Stimulated activated CD8-positive, alpha-beta memory T cell treated with anti-CD3 and anti-CD28 coated beads, Interleukin-4, amount 100 ng/mL, for 24 hours (primary cell): ENCODE results near the gene STYX.

Source experiments
- DNase-seq: peaks from one replicate; pipeline ENCODE4 v3.0.0-alpha.2; 2020; ENCODE audit warnings: low read depth

The STYX gene

DNA sequence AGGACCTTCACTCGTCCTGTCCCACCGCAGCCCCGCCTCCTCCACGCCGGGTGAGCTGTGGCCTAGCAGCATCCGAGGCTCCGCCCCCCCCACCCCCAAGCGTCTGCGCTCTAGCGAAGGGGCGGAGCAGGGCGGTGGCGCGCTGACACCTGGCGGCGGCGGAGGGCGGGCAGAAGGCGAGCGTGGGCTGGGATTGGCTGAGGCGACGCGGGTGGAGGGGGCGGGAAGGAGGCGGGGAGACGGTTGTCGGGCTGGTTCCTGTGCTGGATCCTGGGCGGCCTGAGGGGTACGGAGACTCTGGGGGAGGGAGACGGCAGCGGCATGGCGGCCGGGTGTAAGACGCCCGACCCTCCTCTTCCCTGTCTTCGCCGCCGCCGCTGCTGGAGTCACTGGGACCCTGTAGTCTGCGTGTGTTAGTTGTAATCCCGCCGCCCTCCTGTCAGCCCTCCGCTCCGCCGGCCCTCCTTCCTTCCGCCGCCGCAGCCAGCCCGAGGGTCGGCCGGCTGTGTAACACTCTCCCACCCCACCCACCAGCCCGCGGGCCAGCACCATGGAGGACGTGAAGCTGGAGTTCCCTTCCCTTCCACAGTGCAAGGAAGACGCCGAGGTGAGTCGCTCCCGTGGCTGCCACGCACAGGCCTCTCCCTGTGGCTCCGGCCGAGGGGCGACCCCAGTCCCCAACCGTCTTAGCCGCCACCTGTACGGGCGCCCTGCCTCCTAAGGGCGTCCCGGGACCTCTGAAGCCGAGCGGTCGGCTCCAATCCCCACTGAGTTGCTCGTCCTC, at the start of gene STYX:
Gene STYX, plus strand, starts transcription at position 242 of the 784 bp plus-strand sequence. Its CDS starts 309 bp downstream, at position 551.
- DNase-seq: peak; percentile 98

DNA sequence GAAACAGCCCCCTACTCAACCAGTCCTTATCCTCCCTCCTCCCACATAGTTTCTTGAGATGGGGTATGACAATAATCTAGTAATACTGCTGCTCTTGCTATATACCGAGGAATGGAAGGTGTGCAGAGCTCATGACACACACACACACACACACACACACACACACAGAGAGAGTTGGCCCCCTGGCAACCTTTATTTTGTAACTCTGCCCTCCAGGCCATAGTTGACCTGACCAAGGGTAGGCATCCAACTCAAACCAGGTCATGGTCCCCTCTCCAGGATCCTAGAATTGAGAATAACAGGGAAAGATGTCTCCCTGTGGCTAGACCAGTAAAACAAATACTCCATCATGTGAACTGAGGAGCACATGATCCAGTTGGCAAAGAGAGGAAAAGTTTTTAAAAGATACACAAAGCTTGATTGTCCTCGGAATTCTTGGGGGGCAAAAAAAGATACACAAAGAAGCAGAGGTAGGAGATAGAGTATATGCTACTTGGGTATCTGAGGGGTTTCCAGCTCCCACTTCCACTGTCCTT, 45.9 kb upstream of the STYX start:
- DNase-seq: no peak

GRCh38 chr14:52686176-52686575, 43.8 kb upstream of the STYX start:
- DNase-seq: no peak

DNA sequence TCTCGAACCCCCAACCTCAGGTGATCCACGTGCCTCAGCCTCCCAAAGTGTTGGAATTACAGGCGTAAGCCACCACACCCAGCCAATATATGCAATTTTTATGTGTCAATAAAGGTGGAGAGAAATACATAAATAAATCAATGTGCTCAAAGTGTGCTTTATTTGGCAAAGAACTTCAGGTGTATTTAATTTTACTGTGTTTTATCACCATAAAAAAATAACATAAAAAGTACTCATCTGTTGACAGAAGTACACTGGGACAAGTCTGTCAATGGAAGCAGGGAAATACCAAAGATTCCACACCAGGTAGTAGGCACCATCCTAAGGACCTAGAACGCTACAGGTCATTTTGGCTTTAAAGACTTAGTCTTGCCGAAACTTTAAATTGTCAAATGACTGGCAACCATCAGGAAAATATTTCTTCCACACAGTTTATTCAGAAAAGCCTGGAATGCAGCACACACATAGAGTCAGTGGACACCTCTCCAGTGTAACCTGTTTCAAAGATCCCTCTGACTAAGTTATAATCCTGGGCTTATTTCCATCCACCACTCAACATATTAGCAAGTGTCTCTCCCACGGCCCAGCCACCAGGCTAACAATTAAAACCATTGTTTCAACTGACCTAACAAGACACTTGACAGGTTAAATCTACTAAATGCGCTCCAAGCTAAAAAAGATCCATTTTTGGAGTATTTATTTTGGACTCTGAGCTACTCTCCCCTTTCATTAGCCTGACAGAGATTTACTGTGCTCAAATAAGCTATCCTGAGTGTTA, 38.8 kb upstream of the STYX start:
- no peak for DNase-seq

GRCh38 chr14:52692248-52692962, 37.6 kb upstream of the STYX start:
- no peak for DNase-seq

- no peak for DNase-seq
These were observed 36.9 kb upstream of the STYX start for GRCh38 chr14:52693036-52693435.

DNA sequence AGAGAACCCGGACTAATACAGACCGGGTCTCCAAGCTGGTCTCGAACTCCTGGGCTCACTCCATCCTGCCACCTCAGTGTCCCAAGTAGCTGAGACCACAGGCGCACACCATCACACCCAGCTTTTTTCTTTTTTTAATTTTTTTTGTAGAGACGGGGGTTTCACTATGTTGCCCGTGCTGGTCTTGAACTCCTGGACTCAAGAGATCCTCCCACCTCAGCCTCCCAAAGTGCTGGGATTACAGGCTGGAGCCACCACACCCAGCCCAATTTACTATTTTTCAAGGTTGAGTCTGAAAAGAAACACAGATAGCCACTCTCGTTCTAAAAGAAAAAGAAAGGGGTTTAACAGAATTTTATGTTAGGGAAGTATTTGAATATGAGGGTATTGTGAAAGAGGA, 36.4 kb upstream of the STYX start:
- no peak for DNase-seq

GRCh38 chr14:52694761-52695480, 35.0 kb upstream of the STYX start:
- peak; percentile 24 for DNase-seq

DNA sequence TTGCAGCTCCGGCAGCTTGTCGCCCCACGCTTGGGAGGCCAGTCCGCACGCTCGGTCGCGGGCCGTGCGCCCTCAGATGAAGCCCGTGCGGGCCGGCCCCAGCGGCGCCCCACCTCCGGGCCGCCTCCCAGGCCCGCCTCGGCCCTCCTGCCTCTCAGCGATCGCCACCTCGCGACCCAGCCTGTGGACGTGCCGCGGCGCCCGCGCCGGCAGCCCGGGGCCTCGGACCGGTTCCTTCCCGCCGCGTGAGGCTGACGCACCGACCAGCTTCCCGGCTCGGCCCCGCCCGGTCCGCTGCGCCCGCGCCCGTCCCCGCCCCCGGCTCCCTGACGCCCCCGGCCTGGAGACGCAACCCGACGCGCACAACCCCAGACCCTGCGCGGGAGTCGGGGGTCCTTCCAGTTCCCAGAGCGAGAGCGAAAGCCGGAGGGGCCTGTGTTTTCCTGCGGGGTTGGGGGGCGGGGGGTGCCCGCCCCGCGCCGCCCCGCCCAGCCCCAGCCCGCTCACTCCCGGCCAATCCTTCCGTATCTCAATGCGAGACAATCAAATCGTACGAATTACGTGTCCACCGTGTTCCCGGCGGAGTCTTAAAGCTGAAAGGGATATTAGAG, 34.4 kb upstream of the STYX start, which contains the start of gene ERO1A:
Gene ERO1A, minus strand, starts transcription at position 78 of the 611 bp plus-strand sequence. Its CDS starts 77 bp downstream, at position 1.
- DNase-seq: peak; percentile 51

DNA sequence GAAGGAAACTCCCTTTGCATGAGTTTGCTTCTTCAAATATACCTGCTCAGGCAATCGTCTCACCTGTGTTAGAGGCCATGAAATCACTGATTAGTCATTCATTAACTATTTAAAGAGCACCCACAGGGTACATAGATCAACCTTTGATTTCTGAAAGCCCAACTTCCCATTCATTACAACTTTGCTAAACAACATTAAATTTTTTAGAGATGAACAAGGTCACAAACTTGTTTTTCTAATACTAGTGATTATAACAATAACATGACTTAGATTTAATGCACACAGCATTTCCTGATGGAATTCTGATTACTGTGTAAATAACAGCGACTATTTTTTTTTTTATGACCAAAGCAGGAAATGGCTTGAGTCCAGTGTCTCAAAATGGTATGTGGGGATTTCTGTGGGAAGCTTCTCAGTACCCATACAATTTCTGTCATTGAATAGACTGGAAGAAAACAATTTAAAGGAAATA, 29.2 kb upstream of the STYX start:
- no peak for DNase-seq

- DNase-seq: no peak
These were observed 28.7 kb upstream of the STYX start for GRCh38 chr14:52701223-52701622.

DNA sequence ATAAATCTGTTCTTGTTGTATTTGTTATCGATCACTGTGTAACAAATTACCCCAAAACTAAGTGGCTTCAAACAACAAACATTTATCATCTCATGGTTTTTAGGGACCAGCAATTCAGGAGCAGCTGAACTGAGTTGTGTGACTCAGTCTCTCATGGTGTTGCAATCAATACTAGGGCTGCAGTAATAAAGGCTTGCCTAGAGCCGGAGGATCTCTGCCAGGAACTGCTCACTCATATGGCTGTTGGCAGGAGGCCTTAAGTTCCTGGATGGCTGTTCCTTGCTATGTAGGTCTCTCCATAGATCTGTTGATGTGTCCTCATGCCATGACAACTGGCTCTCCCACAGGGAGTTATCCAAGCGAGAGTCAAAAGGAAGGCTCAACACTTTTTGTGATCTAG, 26.7 kb upstream of the STYX start:
- no peak for DNase-seq

GRCh38 chr14:52703664-52704063, 26.3 kb upstream of the STYX start:
- DNase-seq: no peak

DNA sequence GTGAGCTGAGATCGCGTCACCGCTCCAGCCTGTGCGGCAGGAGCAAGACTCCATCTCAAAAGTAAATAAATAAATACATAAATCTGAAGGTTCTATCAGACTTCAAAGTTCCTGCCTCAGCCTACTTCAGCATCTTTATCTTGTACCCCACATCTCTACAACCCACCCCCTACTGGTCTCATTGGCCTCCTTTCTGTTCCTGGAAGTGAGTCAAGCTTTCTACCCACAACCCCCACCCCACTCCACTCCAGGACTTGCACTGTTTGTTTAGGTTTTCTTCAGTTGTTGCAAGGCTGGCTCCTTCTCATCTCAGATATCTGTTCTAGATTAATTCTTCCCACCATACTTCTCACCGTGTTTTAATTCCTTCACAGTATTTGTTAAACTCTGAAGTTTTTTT, 23.7 kb upstream of the STYX start:
- DNase-seq: peak; percentile 27

DNA sequence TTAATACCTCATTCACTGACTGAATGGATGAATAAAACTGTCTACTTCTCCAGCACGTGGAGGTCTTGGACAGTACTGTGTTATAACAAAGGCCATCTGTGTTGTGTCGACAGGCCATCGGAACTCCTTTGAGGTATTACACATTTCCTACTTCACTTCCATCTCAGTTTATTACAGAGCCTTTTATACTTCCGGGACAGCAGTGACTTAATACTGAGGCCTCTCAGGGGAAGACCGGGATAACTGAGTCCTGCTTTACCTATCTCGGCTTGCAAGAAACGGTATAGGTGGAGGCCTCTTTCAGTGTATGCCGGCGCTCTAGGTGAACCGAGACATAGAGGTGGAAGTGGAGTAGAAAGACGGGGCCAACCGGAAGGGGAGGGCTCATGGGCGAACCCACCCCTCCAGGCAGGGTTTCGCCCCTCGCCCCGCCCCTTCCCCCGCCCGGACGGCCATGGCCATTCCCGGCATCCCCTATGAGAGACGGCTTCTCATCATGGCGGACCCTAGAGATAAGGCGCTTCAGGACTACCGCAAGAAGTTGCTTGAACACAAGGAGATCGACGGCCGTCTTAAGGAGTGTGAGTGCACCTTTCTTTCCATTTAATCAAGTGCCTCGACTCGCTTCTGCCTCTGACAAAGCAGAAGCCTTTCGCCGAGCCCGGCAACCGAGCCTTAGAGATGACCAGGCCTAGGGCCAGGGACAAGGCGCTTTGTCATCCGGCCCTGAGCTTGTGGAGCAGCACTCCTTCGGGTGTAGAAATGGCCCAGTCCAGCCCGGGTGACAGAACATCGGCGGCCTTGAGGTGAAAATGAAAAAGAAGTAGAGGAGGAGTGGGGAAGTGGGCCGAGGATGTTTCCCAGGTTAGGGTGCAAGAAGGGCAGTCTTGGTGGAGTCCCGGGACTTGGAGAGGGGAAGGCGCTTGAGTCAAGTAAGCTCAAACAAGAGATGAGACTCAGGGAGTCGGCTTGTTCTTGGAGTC, 23.0 kb upstream of the STYX start, which contains the start of gene PSMC6:
Gene PSMC6, plus strand, starts transcription at position 477 of the 983 bp plus-strand sequence. Its CDS starts 20 bp downstream, at position 497.
- DNase-seq: peak; percentile 92

GRCh38 chr14:52711666-52712065, 18.3 kb upstream of the STYX start:
- no peak for DNase-seq

- DNase-seq: no peak
These were observed 13.8 kb upstream of the STYX start for GRCh38 chr14:52716155-52716554.

DNA sequence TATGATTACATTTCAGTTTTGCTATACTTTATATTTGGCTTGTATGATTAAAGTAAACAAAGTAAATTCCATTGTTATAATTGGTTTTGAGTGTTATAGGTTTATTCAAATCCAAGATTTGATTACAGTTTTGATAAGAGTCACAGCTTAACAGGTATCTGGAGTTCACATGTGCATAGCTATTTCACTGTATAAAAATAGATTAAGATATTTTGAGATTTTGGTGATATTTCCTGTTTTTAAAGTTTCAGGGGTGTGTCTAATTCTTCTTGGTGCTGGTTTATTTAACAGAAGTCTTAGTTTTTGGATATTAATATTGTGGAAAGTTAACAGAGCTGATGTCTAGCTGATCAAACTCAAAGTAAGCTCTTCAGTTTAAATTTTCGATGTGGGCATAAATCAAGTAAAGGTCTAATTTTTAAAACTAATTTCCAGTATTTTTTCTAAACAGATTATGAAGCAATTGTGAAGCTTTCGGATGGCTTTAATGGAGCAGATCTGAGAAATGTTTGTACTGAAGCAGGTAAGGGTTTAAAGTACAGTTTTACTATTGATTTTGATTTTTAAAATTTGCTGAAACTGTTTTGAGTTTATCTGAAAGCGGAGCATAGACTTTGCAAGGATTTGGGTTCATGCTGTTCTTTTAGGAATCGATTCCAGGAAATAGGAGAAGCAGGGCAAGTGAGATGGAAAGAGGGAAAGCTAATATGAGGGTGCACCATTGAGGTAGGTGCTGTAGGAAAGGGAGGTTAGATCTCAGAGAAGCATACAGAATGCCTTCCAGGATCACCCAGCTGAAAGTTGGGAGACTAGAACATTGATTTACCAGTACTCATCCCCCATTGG, 6.2 kb upstream of the STYX start:
- DNase-seq: no peak

DNA sequence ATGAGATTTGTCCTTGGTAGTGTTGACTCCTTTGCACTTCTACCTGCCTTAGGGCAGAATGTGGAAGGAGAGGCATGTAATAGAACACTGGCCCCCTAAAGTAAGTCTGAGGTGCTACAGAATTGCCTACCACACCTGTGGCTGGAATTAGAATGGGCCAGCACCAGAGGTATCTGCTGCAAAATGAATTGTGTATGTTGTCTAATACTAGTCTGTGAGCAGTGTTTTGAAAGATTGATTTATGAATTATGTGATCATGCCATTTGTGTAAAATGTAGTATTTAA, 5.7 kb upstream of the STYX start:
- DNase-seq: no peak
